Activated naive CD8-positive, alpha-beta T cell treated with anti-CD3 and anti-CD28 coated beads, Interleukin-2, amount 10 ng/mL, durations not matched to agents 7 days and 5 days (primary cell): ENCODE results near the gene GAGE10. TPM values are rescaled to one million over a fixed set of nuclear protein-coding genes. Genes with fewer than 3 reads are reported as not detected.
"Not testable (repeated sequence)": the region's sequence is repeated elsewhere in the genome, so short reads cannot be mapped to it uniquely, and the experiment has no call there.

Source experiments
- ATAC-seq: fragments of 150-1000 bp; cut with Tn5 transposase; one replicate; pipeline ENCODE4 v1.10.0; 2021; ENCODE audit warnings: low read depth, moderate library complexity
- POLR2A ChIA-PET: fragments of 350-600 bp; sonication (Branson Sonifier 250); formaldehyde crosslinking; loops from one replicate; lab custom pipeline; 2021; ENCODE audit warnings: antibody characterized with exemption; lab: Charles Lee
- DNase-seq: peaks from one replicate; pipeline ENCODE4 v3.0.0; 2021
- H3K27ac Mint-ChIP-seq: one replicate; pipeline ENCODE4 v1.8.0; 2022; ENCODE audit warnings: mild to moderate bottlenecking, mixed read lengths
- H3K27me3 Mint-ChIP-seq: one replicate; pipeline ENCODE4 v1.8.0; 2022; ENCODE audit warnings: mild to moderate bottlenecking, moderate library complexity, mixed read lengths
- H3K36me3 Mint-ChIP-seq: one replicate; pipeline ENCODE4 v1.8.0; 2021; ENCODE audit warnings: mild to moderate bottlenecking, mixed read lengths
- H3K4me1 Mint-ChIP-seq: one replicate; pipeline ENCODE4 v1.8.0; 2021; ENCODE audit warnings: mixed read lengths
- H3K4me3 Mint-ChIP-seq: one replicate; pipeline ENCODE4 v1.8.0; 2022; ENCODE audit warnings: mild to moderate bottlenecking, moderate library complexity, mixed read lengths
- H3K9me3 Mint-ChIP-seq: one replicate; pipeline ENCODE4 v1.8.0; 2021; ENCODE audit warnings: mixed read lengths
- total RNA-seq, 2 experiments: library from RNA; stranded (reverse); gene quantifications; one replicate each; pipeline ENCODE4 v1.2.3, GENCODE V29; 2021

GAGE10 gene
- total RNA-seq, 2 experiments from 2014 or later = not detected

GRCh38 chrX:49310371-49310770 is 6.9 kb downstream of the GAGE10 start:
- peaks cover 17% of the 10 kb centered on the region for H3K4me1 Mint-ChIP-seq
- peak overlapping the region; percentile 94 for H3K27ac Mint-ChIP-seq

GRCh38 chrX:49312176-49312575 is 8.7 kb downstream of the GAGE10 start:
- DNase-seq (no peak), ATAC-seq (no peak)
- no peak overlapping the region for H3K27ac Mint-ChIP-seq
- H3K36me3 Mint-ChIP-seq = peaks cover 2% of the 10 kb centered on the region
- POLR2A ChIA-PET = interaction anchor here (0.6 kb wide), 1 partner anchor 309 kb away, joined by 3 read pairs; no protein-coding TSS in a partner anchor
- no peaks in the 10 kb centered on the region for H3K27me3 Mint-ChIP-seq
- peaks cover 17% of the 10 kb centered on the region for H3K4me1 Mint-ChIP-seq
- H3K9me3 Mint-ChIP-seq = no peaks in the 10 kb centered on the region
- H3K4me3 Mint-ChIP-seq = no peak overlapping the region

More at GRCh38 chrX:49310371-49310770, 6.9 kb downstream of the GAGE10 start:
- Mint-ChIP-seq H3K36me3 (peaks cover 2% of the 10 kb centered on the region), H3K9me3 (no peaks in the 10 kb centered on the region), H3K27me3 (no peaks in the 10 kb centered on the region), H3K4me3 (no peak overlapping the region)
- POLR2A ChIA-PET = interaction anchor here (0.5 to 1.7 kb wide), 3 partner anchors 19 to 186 kb away, joined by 3 to 4 read pairs (median 3); no protein-coding TSS in a partner anchor
- no peak for DNase-seq
- ATAC-seq = no peak

- Mint-ChIP-seq H3K4me3 (no peak overlapping the region), H3K27ac (no peak overlapping the region), H3K36me3 (no peaks in the 10 kb centered on the region), H3K9me3 (no peaks in the 10 kb centered on the region), H3K4me1 (no peaks in the 10 kb centered on the region), H3K27me3 (no peaks in the 10 kb centered on the region)
- DNase-seq = no peak
- ATAC-seq = no peak
- POLR2A ChIA-PET = no interaction called here
Observed at GRCh38 chrX:49316085-49316484, 12.6 kb downstream of the GAGE10 start.

- ATAC-seq, H3K27ac Mint-ChIP-seq, H3K27me3 Mint-ChIP-seq, H3K9me3 Mint-ChIP-seq, H3K4me1 Mint-ChIP-seq, H3K4me3 Mint-ChIP-seq, POLR2A ChIA-PET, DNase-seq, H3K36me3 Mint-ChIP-seq: not testable (repeated sequence)
Observed at GRCh38 chrX:49321737-49322136, 18.3 kb downstream of the GAGE10 start, which contains the start of gene GAGE12J. GAGE12J (plus strand) TSS chrX:49322037; CDS start chrX:49323194, 1,157 bp downstream.

GRCh38 chrX:49322266-49322665 is 18.8 kb downstream of the GAGE10 start:
- H3K36me3 Mint-ChIP-seq, DNase-seq, POLR2A ChIA-PET, H3K27me3 Mint-ChIP-seq, H3K9me3 Mint-ChIP-seq, H3K4me3 Mint-ChIP-seq, ATAC-seq, H3K27ac Mint-ChIP-seq, H3K4me1 Mint-ChIP-seq: not testable (repeated sequence)

- H3K4me1 Mint-ChIP-seq = not testable (repeated sequence)
Observed at GRCh38 chrX:49323735-49324134, 20.3 kb downstream of the GAGE10 start.

GRCh38 chrX:49330421-49330820 is 27.0 kb downstream of the GAGE10 start:
- ATAC-seq, H3K27ac Mint-ChIP-seq, H3K4me1 Mint-ChIP-seq, H3K9me3 Mint-ChIP-seq, H3K36me3 Mint-ChIP-seq, POLR2A ChIA-PET, H3K4me3 Mint-ChIP-seq, DNase-seq, H3K27me3 Mint-ChIP-seq: not testable (repeated sequence)

More at GRCh38 chrX:49323735-49324134, 20.3 kb downstream of the GAGE10 start:
- H3K9me3 Mint-ChIP-seq, H3K4me3 Mint-ChIP-seq, POLR2A ChIA-PET, H3K27ac Mint-ChIP-seq, DNase-seq, H3K27me3 Mint-ChIP-seq, H3K36me3 Mint-ChIP-seq, ATAC-seq: not testable (repeated sequence)

- H3K27me3 Mint-ChIP-seq, H3K27ac Mint-ChIP-seq, H3K4me1 Mint-ChIP-seq, H3K9me3 Mint-ChIP-seq, H3K36me3 Mint-ChIP-seq, ATAC-seq, DNase-seq, POLR2A ChIA-PET, H3K4me3 Mint-ChIP-seq: not testable (repeated sequence)
Observed at GRCh38 chrX:49331282-49331681, 27.8 kb downstream of the GAGE10 start, which contains the start of gene GAGE13. GAGE13 (plus strand) TSS chrX:49331582; CDS start chrX:49332738, 1,156 bp downstream.

GRCh38 chrX:49331841-49332240 is 28.4 kb downstream of the GAGE10 start:
- ATAC-seq, POLR2A ChIA-PET, DNase-seq, H3K36me3 Mint-ChIP-seq, H3K9me3 Mint-ChIP-seq, H3K27me3 Mint-ChIP-seq, H3K4me3 Mint-ChIP-seq, H3K4me1 Mint-ChIP-seq, H3K27ac Mint-ChIP-seq: not testable (repeated sequence)

- H3K27ac Mint-ChIP-seq, POLR2A ChIA-PET, H3K4me1 Mint-ChIP-seq, ATAC-seq, H3K9me3 Mint-ChIP-seq, H3K27me3 Mint-ChIP-seq, H3K4me3 Mint-ChIP-seq, H3K36me3 Mint-ChIP-seq: not testable (repeated sequence)
- DNase-seq = peak; percentile 32
Observed at GRCh38 chrX:49341449-49341848, 38.0 kb downstream of the GAGE10 start.

- H3K27me3 Mint-ChIP-seq, H3K4me1 Mint-ChIP-seq, DNase-seq, H3K36me3 Mint-ChIP-seq, H3K4me3 Mint-ChIP-seq, H3K27ac Mint-ChIP-seq, POLR2A ChIA-PET, ATAC-seq, H3K9me3 Mint-ChIP-seq: not testable (repeated sequence)
Observed at GRCh38 chrX:49344496-49345175, 41.2 kb downstream of the GAGE10 start.

GRCh38 chrX:49345402-49345801 is 42.0 kb downstream of the GAGE10 start:
- POLR2A ChIA-PET, H3K9me3 Mint-ChIP-seq, H3K27ac Mint-ChIP-seq, ATAC-seq, H3K36me3 Mint-ChIP-seq, H3K27me3 Mint-ChIP-seq, DNase-seq, H3K4me3 Mint-ChIP-seq, H3K4me1 Mint-ChIP-seq: not testable (repeated sequence)

GRCh38 chrX:49346150-49346549 is 42.7 kb downstream of the GAGE10 start:
- H3K36me3 Mint-ChIP-seq, ATAC-seq, H3K27me3 Mint-ChIP-seq, DNase-seq, H3K9me3 Mint-ChIP-seq, H3K27ac Mint-ChIP-seq, H3K4me3 Mint-ChIP-seq, H3K4me1 Mint-ChIP-seq: not testable (repeated sequence)
- POLR2A ChIA-PET = interaction anchor here (0.6 kb wide), 1 partner anchor 92 kb away, joined by 5 read pairs; no protein-coding TSS in a partner anchor
